ENCODE measurements around the gene HS3ST3B1. TPM values are rescaled to one million over a fixed set of nuclear protein-coding genes. Genes with fewer than 3 reads are reported as not detected.

HS3ST3B1 gene
- total RNA-seq, 2 donors from 2014 or later = 0.78 to 2.8 TPM

GRCh38 chr17:14320098-14320497 lies 19.2 kb downstream of the HS3ST3B1 start:
- H3K27me3 ChIP-seq = peaks cover 0 to 3% of the 10 kb centered on the region in 2 donors
- H3K9me3 ChIP-seq = no peaks in the 10 kb centered on the region
- no peak overlapping the region for H3K4me3 ChIP-seq
- no peaks in the 10 kb centered on the region for H3K36me3 ChIP-seq
- H3K27ac ChIP-seq = no peak overlapping the region
- DNase-seq (ENCODE audit: low spot score) = no peak
- no peaks in the 10 kb centered on the region for H3K4me1 ChIP-seq
- TF ChIP-seq CTCF (IDR thresholded peaks at IDR 0.05) = no peak

- no peak for DNase-seq (ENCODE audit: low spot score)
- Histone ChIP-seq H3K4me3 (no peak overlapping the region), H3K9me3 (no peaks in the 10 kb centered on the region), H3K27ac (no peak overlapping the region), H3K36me3 (no peaks in the 10 kb centered on the region), H3K4me1 (no peaks in the 10 kb centered on the region), H3K27me3 (peaks cover 0 to 3% of the 10 kb centered on the region in 2 donors)
- no peak for TF ChIP-seq CTCF (IDR thresholded peaks at IDR 0.05)
Observed at GRCh38 chr17:14320734-14321475, 20.0 kb downstream of the HS3ST3B1 start.

- Histone ChIP-seq H3K36me3 (no peaks in the 10 kb centered on the region), H3K4me1 (no peaks in the 10 kb centered on the region), H3K9me3 (no peaks in the 10 kb centered on the region), H3K4me3 (no peak overlapping the region), H3K27ac (no peak overlapping the region), H3K27me3 (peaks cover 0 to 3% of the 10 kb centered on the region in 2 donors)
- DNase-seq (ENCODE audit: low spot score) = no peak
- TF ChIP-seq CTCF (IDR thresholded peaks at IDR 0.05) = no peak
Observed at GRCh38 chr17:14321476-14321949, 20.6 kb downstream of the HS3ST3B1 start.

- Histone ChIP-seq H3K27ac (no peak overlapping the region), H3K9me3 (no peaks in the 10 kb centered on the region), H3K27me3 (peaks cover 0 to 3% of the 10 kb centered on the region in 2 donors), H3K4me3 (no peak overlapping the region), H3K4me1 (no peaks in the 10 kb centered on the region), H3K36me3 (no peaks in the 10 kb centered on the region)
- DNase-seq (ENCODE audit: low spot score) = no peak
- no peak for TF ChIP-seq CTCF (IDR thresholded peaks at IDR 0.05)
Observed at GRCh38 chr17:14321980-14322776, 21.3 kb downstream of the HS3ST3B1 start.

- DNase-seq (ENCODE audit: low spot score) = no peak
- H3K27ac ChIP-seq = no peak overlapping the region
- H3K9me3 ChIP-seq = no peaks in the 10 kb centered on the region
- H3K4me1 ChIP-seq = no peaks in the 10 kb centered on the region
- no peak for TF ChIP-seq CTCF (IDR thresholded peaks at IDR 0.05)
- H3K27me3 ChIP-seq = no peaks in the 10 kb centered on the region
- H3K36me3 ChIP-seq = no peaks in the 10 kb centered on the region
- H3K4me3 ChIP-seq = no peak overlapping the region
Observed at GRCh38 chr17:14323522-14323981, 22.7 kb downstream of the HS3ST3B1 start.
